Fibroblast of mammary gland (primary cell): ENCODE measurements around the gene OBSCN.

Source experiments
- DNase-seq: peaks from one replicate; pipeline ENCODE4 v3.0.0-alpha.2; 2010; ENCODE audit warnings: low read depth
- H3K4me3 ChIP-seq: 2 replicates; pipeline ENCODE4 v1.5.1; 2011; ENCODE audit warnings: low read depth, mild to moderate bottlenecking, low read length, moderate library complexity; ENCODE audit not compliant: control insufficient read depth
- TF ChIP-seq, protein P1 (sequence below): conservative IDR thresholded peaks from 2 replicates; pipeline ENCODE4 v1.5.1; 2011; ENCODE audit warnings: low read depth, low read length, inconsistent platforms; ENCODE audit not compliant: control insufficient read depth, insufficient read depth

OBSCN gene

DNA sequence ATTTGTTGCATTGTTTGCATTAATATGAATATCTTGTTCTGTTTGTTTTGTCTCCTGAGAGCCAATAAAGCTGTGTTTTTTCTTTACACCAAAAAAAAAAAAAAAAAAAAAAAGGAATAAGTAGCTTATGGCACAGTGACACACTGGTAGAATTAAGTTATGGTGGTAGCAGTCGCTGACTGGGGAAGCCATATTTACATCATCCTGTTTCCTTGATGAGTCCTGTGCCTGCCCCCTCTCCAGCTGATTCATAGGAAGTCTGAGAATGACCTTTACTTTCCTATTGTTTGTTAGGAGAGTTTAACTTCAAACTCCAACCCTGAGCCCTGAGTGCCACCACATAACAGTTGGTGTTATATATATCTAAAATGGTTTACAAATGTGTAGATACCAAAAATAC lies 62.2 kb downstream of the OBSCN start:
- TF ChIP-seq, protein P1, sequence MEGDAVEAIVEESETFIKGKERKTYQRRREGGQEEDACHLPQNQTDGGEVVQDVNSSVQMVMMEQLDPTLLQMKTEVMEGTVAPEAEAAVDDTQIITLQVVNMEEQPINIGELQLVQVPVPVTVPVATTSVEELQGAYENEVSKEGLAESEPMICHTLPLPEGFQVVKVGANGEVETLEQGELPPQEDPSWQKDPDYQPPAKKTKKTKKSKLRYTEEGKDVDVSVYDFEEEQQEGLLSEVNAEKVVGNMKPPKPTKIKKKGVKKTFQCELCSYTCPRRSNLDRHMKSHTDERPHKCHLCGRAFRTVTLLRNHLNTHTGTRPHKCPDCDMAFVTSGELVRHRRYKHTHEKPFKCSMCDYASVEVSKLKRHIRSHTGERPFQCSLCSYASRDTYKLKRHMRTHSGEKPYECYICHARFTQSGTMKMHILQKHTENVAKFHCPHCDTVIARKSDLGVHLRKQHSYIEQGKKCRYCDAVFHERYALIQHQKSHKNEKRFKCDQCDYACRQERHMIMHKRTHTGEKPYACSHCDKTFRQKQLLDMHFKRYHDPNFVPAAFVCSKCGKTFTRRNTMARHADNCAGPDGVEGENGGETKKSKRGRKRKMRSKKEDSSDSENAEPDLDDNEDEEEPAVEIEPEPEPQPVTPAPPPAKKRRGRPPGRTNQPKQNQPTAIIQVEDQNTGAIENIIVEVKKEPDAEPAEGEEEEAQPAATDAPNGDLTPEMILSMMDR = no peak
- H3K4me3 ChIP-seq = no peak overlapping the region
- DNase-seq = peak; percentile 61

DNA sequence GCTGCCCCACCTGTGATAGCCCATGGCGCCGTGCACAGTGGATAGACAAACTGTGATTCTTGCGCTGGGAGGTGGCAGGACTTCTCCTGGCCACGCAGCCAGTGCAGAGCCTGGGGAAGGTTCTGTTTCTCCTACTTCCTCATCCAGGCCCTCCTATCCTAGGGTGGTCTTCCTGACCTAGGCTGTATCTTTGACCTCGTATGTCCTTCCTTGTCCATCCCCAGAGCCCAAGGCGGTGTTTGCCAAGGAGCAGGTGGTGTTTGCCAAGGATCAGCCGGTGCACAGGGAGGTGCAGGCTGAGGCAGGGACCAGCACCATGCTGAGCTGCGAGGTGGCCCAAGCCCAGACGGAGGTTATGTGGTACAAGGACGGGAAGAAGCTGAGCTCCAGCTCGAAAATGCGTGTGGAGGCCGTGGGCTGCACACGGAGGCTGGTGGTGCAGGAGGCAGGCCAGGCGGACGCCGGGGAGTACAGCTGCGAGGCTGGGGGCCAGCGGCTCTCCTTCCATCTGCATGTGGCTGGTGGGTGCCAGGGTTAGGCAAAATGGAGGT lies 63.9 kb downstream of the OBSCN start:
- H3K4me3 ChIP-seq = no peak overlapping the region
- no peak for DNase-seq

DNA sequence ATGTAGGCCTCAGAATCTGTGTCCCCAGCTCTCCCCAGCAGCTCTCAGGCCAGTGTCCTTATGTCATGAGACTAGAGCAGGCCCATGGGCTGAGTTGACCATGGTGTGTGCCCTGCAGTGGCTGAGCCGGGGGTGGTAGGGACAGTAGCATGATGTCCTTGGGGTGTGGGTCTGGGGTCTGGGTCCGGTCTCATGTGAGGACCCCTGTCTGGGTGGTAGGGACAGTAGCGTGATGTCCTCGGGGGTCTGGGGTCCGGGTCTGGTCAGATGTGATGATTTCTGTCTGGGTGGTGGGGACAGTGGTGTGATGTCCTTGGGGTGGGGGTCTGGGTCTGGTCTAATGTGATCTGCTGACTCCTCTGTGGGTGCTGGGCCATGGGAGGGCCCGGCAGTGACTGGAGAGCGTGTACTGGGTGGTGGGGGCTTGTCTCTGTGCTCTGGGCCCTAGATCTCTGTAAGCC lies 64.5 kb downstream of the OBSCN start:
- DNase-seq = no peak

More for the DNA sequence above, 63.9 kb downstream of the OBSCN start:
- TF ChIP-seq, protein P1 = no peak

DNA sequence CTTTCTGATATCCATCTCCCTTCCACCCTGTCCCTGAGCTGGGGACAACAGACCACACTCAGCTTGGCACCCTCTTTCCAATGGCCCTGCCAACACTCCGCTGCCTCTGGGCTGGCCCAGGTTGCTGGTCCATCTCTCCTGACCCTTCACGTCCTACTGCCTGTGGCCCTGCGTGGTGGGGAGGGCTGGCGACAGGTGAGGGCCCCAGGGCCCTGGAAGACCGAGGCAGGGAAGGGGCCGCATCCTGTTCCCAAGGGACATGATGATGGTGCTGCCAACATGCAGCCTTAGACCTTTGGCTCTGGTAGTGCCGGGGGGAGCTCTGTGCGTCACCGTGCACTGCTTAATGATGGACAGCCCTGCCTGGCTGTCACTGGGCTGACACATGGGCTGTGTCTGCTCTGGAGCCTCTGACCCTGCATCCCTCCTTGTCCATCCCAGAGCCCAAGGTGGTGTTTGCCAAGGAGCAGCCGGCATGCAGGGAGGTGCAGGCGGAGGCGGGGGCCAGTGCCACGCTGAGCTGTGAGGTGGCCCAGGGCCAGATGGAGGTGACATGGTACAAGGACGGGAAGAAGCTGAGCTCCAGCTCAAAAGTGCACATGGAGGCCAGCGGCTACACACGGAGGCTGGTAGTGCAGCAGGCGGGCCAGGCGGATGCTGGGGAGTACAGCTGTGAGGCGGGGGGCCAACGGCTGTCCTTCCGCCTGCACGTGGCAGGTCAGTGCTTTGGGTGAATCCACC lies 65.2 kb downstream of the OBSCN start:
- TF ChIP-seq, protein P1 = no peak
- H3K4me3 ChIP-seq = no peak overlapping the region
- no peak for DNase-seq

More for the DNA sequence above, 64.5 kb downstream of the OBSCN start:
- no peak overlapping the region for H3K4me3 ChIP-seq
- TF ChIP-seq, protein P1 = no peak

DNA sequence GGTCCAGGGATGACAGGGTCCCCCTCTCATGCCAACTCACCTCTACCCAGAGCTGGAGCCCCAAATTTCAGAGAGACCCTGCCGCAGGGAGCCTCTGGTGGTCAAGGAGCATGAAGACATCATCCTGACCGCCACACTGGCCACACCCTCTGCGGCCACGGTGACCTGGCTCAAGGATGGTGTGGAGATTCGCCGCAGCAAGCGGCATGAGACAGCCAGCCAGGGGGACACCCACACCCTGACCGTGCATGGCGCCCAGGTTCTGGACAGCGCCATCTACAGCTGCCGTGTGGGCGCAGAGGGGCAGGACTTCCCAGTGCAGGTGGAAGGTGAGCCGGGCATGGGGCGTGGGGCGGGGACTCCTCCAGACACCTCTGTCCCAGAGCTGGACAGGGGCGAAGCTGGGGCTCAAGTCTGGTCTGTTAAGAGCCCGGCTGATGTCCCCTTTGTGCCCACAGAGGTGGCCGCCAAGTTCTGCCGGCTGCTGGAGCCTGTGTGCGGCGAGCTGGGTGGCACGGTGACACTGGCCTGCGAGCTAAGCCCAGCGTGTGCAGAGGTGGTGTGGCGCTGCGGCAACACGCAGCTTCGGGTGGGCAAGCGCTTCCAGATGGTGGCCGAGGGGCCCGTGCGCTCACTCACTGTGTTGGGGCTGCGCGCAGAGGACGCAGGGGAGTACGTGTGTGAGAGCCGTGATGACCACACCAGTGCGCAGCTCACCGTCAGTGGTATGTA lies 66.0 kb downstream of the OBSCN start:
- no peak for DNase-seq
- TF ChIP-seq, protein P1 = no peak
- no peak overlapping the region for H3K4me3 ChIP-seq

DNA sequence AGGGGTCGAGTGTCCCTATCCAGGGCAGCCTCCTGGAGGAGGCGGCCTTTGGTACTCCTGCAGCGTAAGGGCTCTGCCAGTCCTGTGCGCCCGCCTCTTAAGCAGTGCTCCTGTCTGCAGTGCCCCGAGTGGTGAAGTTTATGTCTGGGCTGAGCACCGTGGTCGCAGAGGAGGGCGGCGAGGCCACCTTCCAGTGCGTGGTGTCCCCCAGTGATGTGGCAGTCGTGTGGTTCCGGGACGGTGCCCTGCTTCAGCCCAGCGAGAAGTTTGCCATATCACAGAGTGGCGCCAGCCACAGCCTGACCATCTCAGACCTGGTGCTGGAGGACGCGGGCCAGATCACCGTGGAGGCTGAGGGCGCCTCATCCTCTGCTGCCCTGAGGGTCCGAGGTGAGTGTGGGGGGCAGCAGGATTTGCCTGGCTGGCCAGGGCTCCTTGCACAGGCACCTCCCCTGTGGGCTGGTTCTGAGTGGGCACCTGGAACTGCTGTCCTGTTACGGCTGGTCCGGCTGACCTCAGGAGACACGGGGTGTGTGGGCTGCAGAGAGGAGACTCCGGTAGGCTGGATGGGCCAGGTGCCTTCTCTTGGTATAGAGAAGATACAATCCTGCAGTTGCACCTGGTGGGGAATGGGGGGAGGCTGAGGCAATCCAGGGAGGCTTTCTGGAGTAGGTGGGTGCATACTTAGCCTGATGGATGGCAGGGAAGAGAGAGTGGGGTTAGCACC lies 66.8 kb downstream of the OBSCN start:
- no peak overlapping the region for H3K4me3 ChIP-seq
- no peak for DNase-seq
- TF ChIP-seq, protein P1 = no peak
